Measurements from ENCODE around the gene TRAPPC8. TPM values are rescaled to one million over a fixed set of nuclear protein-coding genes. Genes with fewer than 3 reads are reported as not detected.

Gene TRAPPC8
- 34.6 and 45.0 TPM in 2 replicates for total RNA-seq (2016; rRNA removed; fragmentation: Illumina TruSeq; extraction: Trizol)
- total RNA-seq (2016; cell fraction: cytosol; rRNA removed; fragmentation: Illumina TruSeq; extraction: Trizol; ENCODE audit: low read depth), result 8.7 and 10.0 TPM in 2 replicates
- total RNA-seq (2016; cell fraction: insoluble cytoplasmic fraction; rRNA removed; fragmentation: Illumina TruSeq; extraction: Trizol), result 31.8 and 46.7 TPM in 2 replicates
- total RNA-seq (2016; cell fraction: membrane; rRNA removed; fragmentation: Illumina TruSeq; extraction: Trizol), result 13.8 and 16.5 TPM in 2 replicates
- 35.1 and 38.8 TPM in 2 replicates for total RNA-seq (2016; cell fraction: nucleus; rRNA removed; fragmentation: Illumina TruSeq; extraction: Trizol)
- 38.8 and 50.8 TPM in 2 replicates for polyA plus RNA-seq (2011; rRNA removed)
- polyA plus RNA-seq (2011; cell fraction: cytosol; rRNA removed), result 17.0 and 26.8 TPM in 2 replicates
- polyA plus RNA-seq (2011; cell fraction: nucleus; rRNA removed), result 35.2 and 47.9 TPM in 2 replicates
- polyA plus RNA-seq (2012), result 16.7 and 19.4 TPM in 2 replicates
- polyA plus RNA-seq (2016; cell fraction: cytosol; fragmentation: Illumina TruSeq; extraction: Trizol; ENCODE audit: low read depth), result 0.72 and 1.8 TPM in 2 replicates
- polyA plus RNA-seq (2016; cell fraction: insoluble cytoplasmic fraction; fragmentation: Illumina TruSeq; extraction: Trizol; ENCODE audit: low read depth), result 23.4 and 25.5 TPM in 2 replicates
- 3.3 and 3.4 TPM in 2 replicates for polyA plus RNA-seq (2016; cell fraction: membrane; fragmentation: Illumina TruSeq; extraction: Trizol; ENCODE audit: low read depth)
- polyA plus RNA-seq (2016; cell fraction: nucleus; fragmentation: Illumina TruSeq; extraction: Trizol; ENCODE audit: insufficient read depth, low read depth), result 42.0 and 43.4 TPM in 2 replicates
- 50.6 and 78.7 TPM in 2 replicates for polyA minus RNA-seq (2011; rRNA and poly(A)+ RNA removed; ENCODE audit: low replicate concordance)
- polyA minus RNA-seq (2011; cell fraction: cytosol; rRNA and poly(A)+ RNA removed), result 19.3 and 20.6 TPM in 2 replicates
- 71.1 and 78.2 TPM in 2 replicates for polyA minus RNA-seq (2011; cell fraction: nucleus; rRNA and poly(A)+ RNA removed)
- Bru-seq, nascent RNA, result percentile 84 among the genes with signal in this experiment
- percentile 85 among the genes with signal in this experiment for BruChase-seq, experiment 1, labeled RNA remaining after a 6-hour chase
- percentile 86 among the genes with signal in this experiment for BruChase-seq, experiment 2, labeled RNA remaining after a 2-hour chase
- long read RNA-seq, experiment 1, partial matches to known transcripts, result 3 of 4 reads
- long read RNA-seq, experiment 1, other reads (novel, unspliced or antisense), result 1 of 4 reads
- long read RNA-seq, experiment 2, full-length matches to known transcripts, result 1 of 11 reads
- long read RNA-seq, experiment 2, partial matches to known transcripts, result 2 of 11 reads
- long read RNA-seq, experiment 2, other reads (novel, unspliced or antisense), result 8 of 11 reads

- no peaks in the 10 kb centered on the region; a peak in 1 of 5 replicates for H3K27me3 ChIP-seq (ENCODE audit: control insufficient read depth in 1 of 2, insufficient read depth in 2 of 2, low read length in 2 of 2)
- peak within 1 kb of the TSS; percentile 97 for H3K9ac ChIP-seq (ENCODE audit: insufficient read depth, low read depth, low read length)
- peak within 1 kb of the TSS; percentile 99 for H3K4me2 ChIP-seq (ENCODE audit: low read depth, low read length)
- peak; percentile 95 for ATAC-seq
- peak; percentile 98 for DNase-seq (ENCODE audit: low spot score)
- H3K36me3 ChIP-seq (replicated peaks in 1 of 2; ENCODE audit: control insufficient read depth in 1 of 2, insufficient read depth in 2 of 2, low read length in 2 of 2), result no peaks in the 10 kb centered on the region
- no peaks in the 10 kb centered on the region; the same call in 1 of the 2 replicates for H4K20me1 ChIP-seq (ENCODE audit: insufficient read depth, low read length)
- H3K4me1 ChIP-seq (ENCODE audit: insufficient read depth, low read length), result peaks cover 56% of the 10 kb centered on the region
- under 1% methylated on average over 43 of the region's 58 CpGs for WGBS (ENCODE audit: low lambda C conversion rate)
- peak within 1 kb of the TSS; percentile 97 for H3K27ac ChIP-seq (ENCODE audit: extremely low read length, insufficient read depth, low read length)
- H3K79me2 ChIP-seq (ENCODE audit: insufficient read depth, low read length), result peaks cover 42% of the 10 kb centered on the region
- H3K4me3 ChIP-seq (replicated peaks in 1 of 3; ENCODE audit: insufficient read depth in 1 of 3, low read depth in 2 of 3, low read length in 3 of 3), result peak within 1 kb of the TSS; percentile 88 to 99 (median 90)
- H3K9me3 ChIP-seq (ENCODE audit: low read length), result no peaks in the 10 kb centered on the region
- TSS peak; percentile 91 for BruUV-seq (replicated peaks)
- intact Hi-C loops (cut with micrococcal nuclease; ENCODE audit: unreplicated experiment) (loop anchor here (2.0 to 10.0 kb wide), 2 partner anchors 34 to 108 kb away; no protein-coding TSS in a partner anchor), in situ Hi-C loops (cut with HindIII; ENCODE audit: extremely low pct_ligation_motif_present, low pct_unique_long_range_greater_than_20kb) (no loop called here)
- POLR2A ChIA-PET, result interaction anchor here (0.5 to 4.3 kb wide), 19 partner anchors 10 to 860 kb away, joined by 3 to 63 read pairs (median 4); partner anchors contain the start of genes RNF125, RNF138 and TTR
- no peak for FAIRE-seq
- peak within 1 kb of the TSS; percentile 90 for H2AFZ ChIP-seq (ENCODE audit: low read length)
- CTCF ChIA-PET (ENCODE audit: low intra/inter-chr PET ratio, low total read pairs), result no interaction called here
- no peak for TF ChIP-seq ZFP36L2 (CRISPR knock-in tag; IDR thresholded peaks at IDR 0.05)
- TF ChIP-seq DMAP1 (CRISPR knock-in tag; IDR thresholded peaks at IDR 0.05), result peak; percentile 81; the same call in 1 of the 2 replicates
- 0 out of 2 replicates have a peak, but pooled peaks have one; percentile 60 for TF ChIP-seq ZNF761 (CRISPR knock-in tag; conservative IDR thresholded peaks at IDR 0.05)
- TF ChIP-seq ZNF12 (CRISPR knock-in tag; IDR thresholded peaks at IDR 0.05), result no peak; the same call in 1 of the 2 replicates
- TF ChIP-seq ZBTB8A (CRISPR knock-in tag; IDR thresholded peaks at IDR 0.05; ENCODE audit: borderline replicate concordance, low read depth), result no peak
- TF ChIP-seq CBX1 (IDR thresholded peaks at IDR 0.05; ENCODE audit: low read depth), result peak; percentile 93
- TF ChIP-seq ZNF136 (CRISPR knock-in tag; IDR thresholded peaks at IDR 0.05; ENCODE audit: low read depth), result no peak
- TF ChIP-seq ISX (CRISPR knock-in tag; conservative IDR thresholded peaks at IDR 0.05), result no peak
- TF ChIP-seq CREB1 (IDR thresholded peaks at IDR 0.05), result peak; percentile 73
- 0 out of 2 replicates have a peak, but pooled peaks have one; percentile 55 for TF ChIP-seq CREB1 (CRISPR knock-in tag; IDR thresholded peaks at IDR 0.05)
- TF ChIP-seq ZNF383 (CRISPR knock-in tag; IDR thresholded peaks at IDR 0.05; ENCODE audit: borderline replicate concordance), result no peak
- peak; percentile 44; the same call in 1 of the 2 replicates for TF ChIP-seq ZNF441 (CRISPR knock-in tag; IDR thresholded peaks at IDR 0.05; ENCODE audit: borderline replicate concordance)
- no peak for TF ChIP-seq ZNF468 (CRISPR knock-in tag; IDR thresholded peaks at IDR 0.05)
- TF ChIP-seq MBD4 (IDR thresholded peaks at IDR 0.05; ENCODE audit: borderline replicate concordance, low read length), result no peak
- TF ChIP-seq PPARG (CRISPR knock-in tag; conservative IDR thresholded peaks at IDR 0.05), result 0 out of 2 replicates have a peak, but pooled peaks have one; percentile 16
- no peak for TF ChIP-seq CC2D1A (CRISPR knock-in tag; IDR thresholded peaks at IDR 0.05)
- TF ChIP-seq ZNF713 (CRISPR knock-in tag; IDR thresholded peaks at IDR 0.05), result no peak
- TF ChIP-seq ZNF543 (CRISPR knock-in tag; IDR thresholded peaks at IDR 0.05), result peak; percentile 69; the same call in 1 of the 2 replicates
Observed at GRCh38 chr18:31942999-31943877, at the start of gene TRAPPC8. TSS of gene TRAPPC8 (minus strand) at chr18:31943128. CDS start at chr18:31942764, 364 bp downstream.
